SU-DHL-6 (cell line): ENCODE measurements around the gene CFAP99.

Experiments
- H2AFZ ChIP-seq: fragments of 200-600 bp; sonication (generic); 2 replicates; pipeline ENCODE4 v1.6.1; 2014; ENCODE audit warnings: low read depth, mild to moderate bottlenecking, moderate library complexity, mixed read lengths, antibody characterized with exemption, low read length; ENCODE audit not compliant: severe bottlenecking
- H3F3A ChIP-seq: fragments of 200-600 bp; shearing (Covaris generic); 2 replicates; pipeline ENCODE4 v1.6.0; 2016; ENCODE audit warnings: antibody characterized with exemption, mild to moderate bottlenecking; ENCODE audit not compliant: insufficient read depth
- H3K27ac ChIP-seq: fragments of 200-600 bp; sonication (generic); 2 replicates; pipeline ENCODE4 v1.5.1; 2016; ENCODE audit warnings: low read depth, mild to moderate bottlenecking, low read length, moderate library complexity, mixed read lengths
- H3K27me3 ChIP-seq: fragments of 200-600 bp; sonication (generic), shearing (Covaris generic); 2 replicates; pipeline ENCODE4 v1.6.0; 2014; ENCODE audit warnings: mild to moderate bottlenecking, low read length
- H3K36me3 ChIP-seq: fragments of 200-600 bp; sonication (generic); 2 replicates; pipeline ENCODE4 v1.6.1; 2014; ENCODE audit warnings: mild to moderate bottlenecking, low read length, mixed read lengths
- H3K4me2 ChIP-seq: fragments of 300-600, 200-600 bp; shearing (Covaris generic), sonication (generic); 2 replicates; pipeline ENCODE4 v1.6.0; 2014; ENCODE audit warnings: low read length, low read depth, mild to moderate bottlenecking; ENCODE audit not compliant: poor library complexity, severe bottlenecking
- H3K4me3 ChIP-seq: fragments of 200-600 bp; sonication (generic); 2 replicates; pipeline ENCODE4 v1.5.1; 2014; ENCODE audit warnings: antibody characterized with exemption, low read length, mild to moderate bottlenecking, mixed read lengths; ENCODE audit not compliant: insufficient read depth, poor library complexity, severe bottlenecking
- H3K79me2 ChIP-seq: fragments of 200-600 bp; sonication (generic); 2 replicates; pipeline ENCODE4 v1.6.1; 2014; ENCODE audit warnings: mild to moderate bottlenecking, low read length, moderate library complexity; ENCODE audit not compliant: insufficient read depth
- H3K9ac ChIP-seq: fragments of 200-600 bp; sonication (generic); 2 replicates; pipeline ENCODE4 v1.7.0; 2014; ENCODE audit warnings: mild to moderate bottlenecking, low read length
- H3K9me2 ChIP-seq: fragments of 200-600 bp; sonication (generic); replicated peaks from 2 replicates; pipeline ENCODE4 v1.6.1; 2014; ENCODE audit warnings: low read length; ENCODE audit not compliant: insufficient read depth
- H3K9me3 ChIP-seq: fragments of 200-600 bp; sonication (generic); 2 replicates; pipeline ENCODE4 v1.6.1; 2014; ENCODE audit warnings: low read length, mixed read lengths; ENCODE audit not compliant: insufficient read depth
- H4K20me1 ChIP-seq: fragments of 200-600 bp; sonication (generic); 2 replicates; pipeline ENCODE4 v1.6.1; 2014; ENCODE audit warnings: low read depth, mild to moderate bottlenecking, antibody characterized with exemption, low read length, moderate library complexity, mixed read lengths
- EZH2phosphoT487 ChIP-seq: fragments of 200-600 bp; sonication (generic), shearing (Covaris generic); conservative IDR thresholded peaks from 2 replicates; pipeline ENCODE4 v1.6.1; 2018; ENCODE audit warnings: mild to moderate bottlenecking, antibody characterized with exemption, low read length, moderate library complexity, mixed read lengths
- TF ChIP-seq, protein P1 (sequence below): fragments of 200-600 bp; sonication (generic); IDR thresholded peaks from one replicate; pipeline ENCODE4 v1.5.1; 2017; ENCODE audit warnings: antibody characterized with exemption, mild to moderate bottlenecking, low read length, moderate library complexity; ENCODE audit not compliant: insufficient read depth, poor library complexity, severe bottlenecking

Gene CFAP99

GRCh38 chr4:2408401-2408958 lies 10.3 kb upstream of the CFAP99 start:
- Histone ChIP-seq H3K36me3 (no peaks in the 10 kb centered on the region), H3K9me2 (no peaks in the 10 kb centered on the region), H4K20me1 (no peaks in the 10 kb centered on the region), H3K4me2 (no peak overlapping the region), H3K9me3 (no peaks in the 10 kb centered on the region), H3K9ac (no peak overlapping the region), H3K4me3 (no peak overlapping the region), H3K27ac (no peak overlapping the region), H3K79me2 (no peaks in the 10 kb centered on the region), H3F3A (no peaks in the 10 kb centered on the region), H3K27me3 (no peaks in the 10 kb centered on the region), H2AFZ (no peak overlapping the region)
- TF ChIP-seq, protein P1, sequence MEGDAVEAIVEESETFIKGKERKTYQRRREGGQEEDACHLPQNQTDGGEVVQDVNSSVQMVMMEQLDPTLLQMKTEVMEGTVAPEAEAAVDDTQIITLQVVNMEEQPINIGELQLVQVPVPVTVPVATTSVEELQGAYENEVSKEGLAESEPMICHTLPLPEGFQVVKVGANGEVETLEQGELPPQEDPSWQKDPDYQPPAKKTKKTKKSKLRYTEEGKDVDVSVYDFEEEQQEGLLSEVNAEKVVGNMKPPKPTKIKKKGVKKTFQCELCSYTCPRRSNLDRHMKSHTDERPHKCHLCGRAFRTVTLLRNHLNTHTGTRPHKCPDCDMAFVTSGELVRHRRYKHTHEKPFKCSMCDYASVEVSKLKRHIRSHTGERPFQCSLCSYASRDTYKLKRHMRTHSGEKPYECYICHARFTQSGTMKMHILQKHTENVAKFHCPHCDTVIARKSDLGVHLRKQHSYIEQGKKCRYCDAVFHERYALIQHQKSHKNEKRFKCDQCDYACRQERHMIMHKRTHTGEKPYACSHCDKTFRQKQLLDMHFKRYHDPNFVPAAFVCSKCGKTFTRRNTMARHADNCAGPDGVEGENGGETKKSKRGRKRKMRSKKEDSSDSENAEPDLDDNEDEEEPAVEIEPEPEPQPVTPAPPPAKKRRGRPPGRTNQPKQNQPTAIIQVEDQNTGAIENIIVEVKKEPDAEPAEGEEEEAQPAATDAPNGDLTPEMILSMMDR = no peak
- TF ChIP-seq EZH2phosphoT487 = no peak

DNA sequence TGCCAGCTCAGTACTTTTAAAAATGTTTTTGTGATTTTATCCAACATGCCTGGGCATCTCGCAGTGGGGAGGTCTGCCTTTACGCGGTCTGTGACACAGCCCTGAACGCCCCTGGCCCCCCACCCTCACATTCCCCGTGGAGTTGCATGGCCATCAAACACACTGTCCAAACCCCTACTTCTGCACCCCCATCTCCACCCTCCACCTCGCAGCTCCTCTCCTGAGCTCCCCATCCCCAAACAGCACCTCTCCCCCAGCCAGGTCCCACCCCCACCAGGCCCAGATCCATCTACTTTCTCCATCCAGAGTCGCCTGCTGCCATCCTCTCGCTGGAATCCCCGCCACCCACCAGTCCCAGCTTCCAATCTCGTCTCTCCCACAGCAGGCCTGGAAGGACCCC lies 9.8 kb upstream of the CFAP99 start:
- TF ChIP-seq, protein P1 = no peak
- no peak for TF ChIP-seq EZH2phosphoT487
- Histone ChIP-seq H3K79me2 (no peaks in the 10 kb centered on the region), H3K9me2 (no peaks in the 10 kb centered on the region)

DNA sequence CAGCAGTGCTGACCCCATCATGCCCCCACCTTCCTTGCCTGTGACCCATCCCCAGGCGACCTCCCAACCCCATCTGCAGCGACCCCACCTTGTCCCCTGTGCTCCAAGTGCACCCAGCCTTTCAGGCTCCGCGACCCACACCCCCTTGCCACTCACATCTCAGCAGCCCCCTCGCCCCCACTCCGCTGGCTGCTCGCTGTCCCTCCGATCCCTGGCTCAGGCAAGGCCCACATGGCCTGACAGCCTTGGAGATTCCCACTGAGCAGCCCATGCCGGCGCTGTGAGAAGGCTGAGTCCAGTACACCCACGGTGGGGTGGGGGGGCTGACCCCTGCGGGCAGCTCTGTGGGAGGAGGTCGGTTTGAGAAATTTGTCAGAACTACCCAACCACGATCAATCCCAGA lies 9.4 kb upstream of the CFAP99 start:
- H3K9me3 ChIP-seq = no peaks in the 10 kb centered on the region
- H3K9ac ChIP-seq = no peak overlapping the region

More for the DNA sequence above, 9.8 kb upstream of the CFAP99 start:
- Histone ChIP-seq H3K4me2 (no peak overlapping the region), H3K4me3 (no peak overlapping the region), H2AFZ (no peak overlapping the region), H3K36me3 (no peaks in the 10 kb centered on the region), H3K27me3 (no peaks in the 10 kb centered on the region), H3F3A (no peaks in the 10 kb centered on the region), H3K9ac (no peak overlapping the region), H4K20me1 (no peaks in the 10 kb centered on the region), H3K27ac (no peak overlapping the region), H3K9me3 (no peaks in the 10 kb centered on the region)

More for the DNA sequence above, 9.4 kb upstream of the CFAP99 start:
- no peak overlapping the region for H3K4me3 ChIP-seq
- H3K4me2 ChIP-seq = no peak overlapping the region
- H3K9me2 ChIP-seq = no peaks in the 10 kb centered on the region
- no peaks in the 10 kb centered on the region for H3F3A ChIP-seq
- no peak overlapping the region for H2AFZ ChIP-seq
- H3K36me3 ChIP-seq = no peaks in the 10 kb centered on the region
- TF ChIP-seq, protein P1 = no peak
- no peak for TF ChIP-seq EZH2phosphoT487
- no peaks in the 10 kb centered on the region for H3K79me2 ChIP-seq
- no peak overlapping the region for H3K27ac ChIP-seq
- H3K27me3 ChIP-seq = no peaks in the 10 kb centered on the region
- H4K20me1 ChIP-seq = no peaks in the 10 kb centered on the region
